Measurements from ENCODE around the gene C1orf226.
"Not testable (repeated sequence)": the region's sequence is repeated elsewhere in the genome, so short reads cannot be mapped to it uniquely, and the experiment has no call there.

Gene C1orf226

GRCh38 chr1:162416215-162416614 is 34.7 kb downstream of the C1orf226 start:
- DNase-seq: no peak

DNA sequence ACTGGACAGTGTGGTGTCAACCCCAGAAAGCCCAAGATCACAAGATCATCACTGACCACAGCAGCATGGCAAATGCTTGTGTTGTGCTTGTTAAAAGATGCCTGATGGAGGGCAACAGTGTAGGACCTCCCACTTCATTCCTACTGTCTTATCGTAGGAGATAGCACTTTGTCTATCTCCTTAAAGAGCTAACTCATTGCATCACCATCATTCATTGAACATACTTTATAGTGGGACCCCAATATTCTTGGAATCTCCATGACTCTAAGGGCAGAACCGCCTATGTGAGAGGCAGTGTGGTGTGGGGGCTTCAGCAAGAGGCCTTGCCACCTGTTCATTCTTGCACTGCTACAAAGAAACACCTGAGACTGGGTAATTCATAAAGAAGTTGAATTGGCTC is 35.4 kb downstream of the C1orf226 start:
- no peak for DNase-seq

DNA sequence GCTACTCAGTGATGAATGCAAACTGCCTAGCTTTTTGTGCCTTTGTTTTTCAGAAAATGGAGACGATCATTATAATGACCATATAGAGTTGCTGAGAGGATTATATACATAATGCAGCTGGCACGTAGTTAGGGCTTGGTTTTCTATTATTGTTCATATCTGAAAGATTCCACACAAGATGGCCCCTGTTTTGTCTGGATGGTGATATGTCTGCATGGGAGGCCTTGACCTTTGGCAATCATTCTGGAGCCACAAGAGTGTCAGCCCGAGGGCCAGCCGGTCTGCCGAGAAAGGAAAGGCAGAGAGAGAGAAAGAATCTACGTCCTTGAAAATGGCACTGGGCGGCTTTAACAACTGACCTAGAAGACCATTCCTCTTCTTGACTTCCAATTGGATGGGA is 36.1 kb downstream of the C1orf226 start:
- DNase-seq: no peak

DNA sequence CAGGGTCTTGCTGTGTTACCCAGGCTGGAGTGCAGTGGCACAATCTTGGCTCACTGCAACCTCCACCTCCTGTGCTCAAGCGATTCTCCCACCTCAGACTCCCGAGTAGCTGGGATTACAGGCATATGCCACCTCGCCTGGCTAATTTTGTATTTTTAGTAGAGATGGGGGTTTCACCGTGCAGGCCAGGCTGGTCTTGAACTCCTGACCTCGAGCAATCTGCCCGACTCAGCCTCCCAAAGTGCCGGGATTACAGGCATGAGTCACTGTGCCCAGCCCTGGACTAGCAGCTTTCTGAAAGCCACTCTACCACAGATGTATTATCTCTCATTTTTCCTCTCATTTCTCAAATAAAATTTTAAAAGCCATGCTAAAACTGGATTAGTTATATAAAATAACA is 37.1 kb downstream of the C1orf226 start:
- not testable (repeated sequence) for DNase-seq

- DNase-seq: not testable (repeated sequence)
Measured at GRCh38 chr1:162419450-162419931, 38.0 kb downstream of the C1orf226 start.

DNA sequence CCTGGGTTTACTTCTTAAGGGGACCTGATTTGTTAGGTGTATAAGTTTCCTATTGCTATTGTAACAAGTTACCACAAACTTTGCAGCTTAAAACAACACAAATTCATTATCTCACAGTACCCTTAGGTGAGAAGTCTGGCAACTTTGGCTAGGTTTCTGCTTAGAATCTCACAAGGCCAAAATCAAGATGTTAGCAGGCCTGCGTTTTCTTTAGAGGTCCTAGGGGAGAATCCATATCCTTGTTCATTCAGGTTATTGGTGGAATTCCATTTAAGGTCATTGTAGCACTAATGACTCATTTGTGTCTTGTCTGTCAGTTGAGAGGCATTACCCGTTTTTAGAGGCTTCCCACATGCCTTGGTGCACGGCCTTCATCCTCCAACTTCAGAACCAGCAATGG is 38.6 kb downstream of the C1orf226 start:
- no peak for DNase-seq

DNA sequence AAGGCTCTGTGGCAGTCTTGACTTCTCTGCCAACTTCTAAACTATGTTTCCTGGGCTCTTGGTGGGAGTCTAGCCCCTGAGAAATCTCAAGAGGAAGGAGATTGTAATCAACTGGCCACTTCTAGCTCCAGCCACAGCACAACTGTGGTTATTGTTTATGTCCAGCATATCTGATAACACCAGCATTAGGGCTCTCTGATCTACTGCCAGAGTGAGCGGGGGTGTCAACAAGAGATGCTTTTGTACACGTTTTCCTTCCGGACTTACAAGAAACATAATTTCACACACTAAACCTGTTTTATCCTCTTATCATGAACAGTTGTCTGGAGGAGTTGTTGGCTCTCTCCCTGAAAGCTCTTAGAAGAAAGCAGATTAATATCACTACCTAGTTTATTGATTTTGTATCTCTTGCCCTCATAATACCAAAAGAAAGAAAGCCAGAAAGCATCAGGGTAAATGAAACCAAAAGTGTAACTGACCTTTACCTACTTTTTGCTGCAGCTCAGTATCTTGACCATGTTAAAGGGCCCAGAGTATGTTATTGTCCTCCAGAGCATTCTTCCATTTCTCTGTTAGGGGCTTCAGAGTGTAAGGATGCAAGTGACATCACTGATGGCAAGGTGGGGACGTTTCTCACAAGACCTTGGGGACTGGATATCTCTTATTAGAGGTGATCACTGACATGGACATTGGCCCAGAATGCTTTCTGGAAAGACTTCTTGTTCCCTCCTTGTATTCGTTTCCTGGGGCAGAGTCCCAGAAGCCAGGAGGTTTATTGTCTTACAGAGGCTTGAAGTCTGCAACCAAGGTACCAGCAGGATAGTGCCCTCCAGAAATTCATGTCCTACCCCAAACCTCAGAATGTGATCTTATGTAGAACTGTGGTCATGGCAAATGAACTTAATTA is 40.0 kb downstream of the C1orf226 start:
- DNase-seq: no peak

GRCh38 chr1:162422662-162423375 is 41.3 kb downstream of the C1orf226 start:
- no peak for DNase-seq

DNA sequence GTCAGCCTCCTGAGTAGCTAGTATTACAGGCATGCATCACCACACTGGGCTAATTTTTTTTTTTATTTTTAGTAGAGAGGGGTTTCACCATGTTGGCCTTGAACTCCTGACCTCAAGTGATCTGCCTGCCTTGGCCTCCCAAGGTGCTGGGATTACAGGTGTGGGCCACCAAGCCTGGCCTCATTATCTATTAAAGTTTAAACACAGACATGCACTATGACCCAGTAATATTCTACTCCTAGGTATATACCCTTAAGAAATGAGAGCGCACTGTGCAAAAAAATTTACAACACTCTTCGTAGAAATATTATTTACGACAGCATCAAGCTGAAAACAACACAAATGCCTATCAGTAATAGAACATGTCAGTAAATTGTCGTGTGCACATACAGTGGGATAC is 49.1 kb downstream of the C1orf226 start:
- DNase-seq: no peak

DNA sequence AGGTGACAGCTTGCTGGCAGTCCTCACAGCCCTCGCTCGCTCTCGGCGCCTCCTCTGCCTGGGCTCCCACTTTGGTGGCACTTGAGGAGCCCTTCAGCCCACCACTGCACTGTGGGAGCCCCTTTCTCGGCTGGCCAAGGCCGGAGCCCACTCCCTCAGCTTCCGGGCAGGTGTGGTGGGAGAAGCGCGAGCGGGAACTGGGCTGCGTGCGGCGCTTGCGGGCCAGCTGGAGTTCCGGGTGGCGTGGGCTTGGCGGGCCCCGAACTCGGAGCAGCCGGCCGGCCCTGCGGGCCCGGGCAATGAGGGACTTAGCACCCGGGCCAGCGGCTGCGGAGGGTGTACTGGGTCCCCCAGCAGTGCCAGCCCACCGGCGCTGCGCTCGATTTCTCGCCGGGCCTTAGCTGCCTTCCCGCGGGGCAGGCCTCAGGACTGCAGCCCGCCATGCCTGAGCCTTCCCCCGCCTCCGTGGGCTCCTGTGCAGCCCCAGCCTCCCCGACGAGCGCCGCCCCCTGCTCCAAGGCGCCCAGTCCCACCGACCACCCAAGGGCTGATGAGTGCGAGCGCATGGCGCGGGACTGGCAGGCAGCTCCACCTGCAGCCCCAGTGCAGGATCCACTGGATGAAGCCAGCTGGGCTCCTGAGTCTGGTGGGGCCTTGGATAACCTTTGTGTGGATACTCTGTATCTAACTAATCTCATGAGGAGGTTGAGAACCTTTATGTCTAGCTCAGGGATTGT is 51.6 kb downstream of the C1orf226 start:
- DNase-seq: not testable (repeated sequence)

All from activated naive CD4-positive, alpha-beta T cell treated with anti-CD3 and anti-CD28 coated beads, Interleukin-2, amount 50 U/mL, for 16 hours (primary cell).